Bronchial epithelial cell (primary cell): ENCODE data around the gene ZNF606. TPM values are rescaled to one million over a fixed set of nuclear protein-coding genes. Genes with fewer than 3 reads are reported as not detected.
A peak's percentile ranks its signal among the peaks of the same experiment; 100 is the strongest.

Source experiments
- DNase-seq: peaks from one replicate; pipeline ENCODE4 v3.0.0-alpha.2; 2010; ENCODE audit warnings: low read depth
- FAIRE-seq: peaks from 2 replicates; lab custom pipeline; 2011; peaks lifted over from hg19 to GRCh38; lab: Jason Lieb, UNC
- H3K27me3 ChIP-seq: 2 replicates; pipeline ENCODE4 v1.5.1; 2011; ENCODE audit warnings: low read length; ENCODE audit not compliant: control insufficient read depth, insufficient read depth
- H3K36me3 ChIP-seq: 2 replicates; pipeline ENCODE4 v1.5.1; 2011; ENCODE audit warnings: low read length; ENCODE audit not compliant: control insufficient read depth, insufficient read depth
- H3K4me3 ChIP-seq: 2 replicates; pipeline ENCODE4 v1.5.1; 2011; ENCODE audit warnings: mild to moderate bottlenecking, low read depth, low read length, control low read depth
- total RNA-seq: library from RNA; depleted of rRNA; stranded (reverse); fragments of >200 nt; gene quantifications from 2 replicates; pipeline ENCODE4 v1.2.1, GENCODE V29; 2014
- TF ChIP-seq, protein P1 (sequence below): IDR thresholded peaks from 2 replicates; pipeline ENCODE4 v1.5.1; 2011; ENCODE audit warnings: mild to moderate bottlenecking, moderate library complexity, low read length, control low read depth, inconsistent platforms; ENCODE audit not compliant: insufficient read depth, severe bottlenecking

Gene ZNF606
- total RNA-seq, 1 donor from 2014 or later, result 9.2 TPM

DNA sequence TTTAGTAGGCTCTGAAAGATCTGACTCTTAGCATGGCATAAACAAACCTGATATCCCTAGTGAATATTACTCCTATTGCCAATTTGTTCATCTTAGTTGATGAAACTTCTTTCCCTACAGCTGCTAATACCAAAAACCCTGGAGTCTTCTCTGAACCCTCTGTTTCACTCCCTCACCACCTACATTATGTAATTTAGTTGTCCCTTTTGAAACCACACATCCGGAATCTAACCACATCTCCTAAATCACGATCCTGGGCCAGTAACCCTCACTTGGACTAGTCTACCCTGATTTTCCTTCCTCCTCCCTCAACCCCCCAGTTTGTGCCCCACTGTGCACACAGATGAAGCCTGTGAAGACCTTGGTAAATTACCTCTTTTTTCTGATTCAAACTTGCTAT, 56.3 kb downstream of the ZNF606 start:
- peaks cover 18% of the 10 kb centered on the region for H3K36me3 ChIP-seq
- H3K4me3 ChIP-seq, result peak overlapping the region; percentile 86
- DNase-seq (no peak), FAIRE-seq (no peak)
- H3K27me3 ChIP-seq, result no peaks in the 10 kb centered on the region
- TF ChIP-seq, protein P1, sequence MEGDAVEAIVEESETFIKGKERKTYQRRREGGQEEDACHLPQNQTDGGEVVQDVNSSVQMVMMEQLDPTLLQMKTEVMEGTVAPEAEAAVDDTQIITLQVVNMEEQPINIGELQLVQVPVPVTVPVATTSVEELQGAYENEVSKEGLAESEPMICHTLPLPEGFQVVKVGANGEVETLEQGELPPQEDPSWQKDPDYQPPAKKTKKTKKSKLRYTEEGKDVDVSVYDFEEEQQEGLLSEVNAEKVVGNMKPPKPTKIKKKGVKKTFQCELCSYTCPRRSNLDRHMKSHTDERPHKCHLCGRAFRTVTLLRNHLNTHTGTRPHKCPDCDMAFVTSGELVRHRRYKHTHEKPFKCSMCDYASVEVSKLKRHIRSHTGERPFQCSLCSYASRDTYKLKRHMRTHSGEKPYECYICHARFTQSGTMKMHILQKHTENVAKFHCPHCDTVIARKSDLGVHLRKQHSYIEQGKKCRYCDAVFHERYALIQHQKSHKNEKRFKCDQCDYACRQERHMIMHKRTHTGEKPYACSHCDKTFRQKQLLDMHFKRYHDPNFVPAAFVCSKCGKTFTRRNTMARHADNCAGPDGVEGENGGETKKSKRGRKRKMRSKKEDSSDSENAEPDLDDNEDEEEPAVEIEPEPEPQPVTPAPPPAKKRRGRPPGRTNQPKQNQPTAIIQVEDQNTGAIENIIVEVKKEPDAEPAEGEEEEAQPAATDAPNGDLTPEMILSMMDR, result no peak

DNA sequence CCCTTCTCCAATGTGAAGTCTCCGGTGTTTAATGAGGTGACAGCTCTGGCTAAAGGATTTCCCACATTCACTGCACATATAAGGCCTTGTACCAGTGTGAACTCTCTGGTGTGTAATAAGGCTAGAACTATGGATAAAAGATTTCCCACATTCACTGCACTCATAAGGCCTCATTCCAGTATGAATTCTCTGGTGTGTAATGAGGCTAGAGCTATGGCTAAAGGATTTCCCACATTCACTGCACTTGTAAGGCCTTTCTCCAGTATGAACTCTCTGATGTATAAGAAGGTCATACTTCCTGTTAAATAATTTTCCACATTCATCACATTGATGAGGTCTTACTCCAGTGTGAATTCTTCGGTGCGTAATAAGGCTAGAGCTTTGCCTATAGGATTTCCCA, 61.0 kb downstream of the ZNF606 start:
- peaks cover 20% of the 10 kb centered on the region for H3K36me3 ChIP-seq

GRCh38 chr19:57935731-57936130, 66.9 kb downstream of the ZNF606 start:
- FAIRE-seq, result no peak

More for the DNA sequence above, 61.0 kb downstream of the ZNF606 start:
- FAIRE-seq (no peak), DNase-seq (no peak)
- H3K27me3 ChIP-seq, result no peaks in the 10 kb centered on the region
- TF ChIP-seq, protein P1, result no peak
- no peak overlapping the region for H3K4me3 ChIP-seq

GRCh38 chr19:57934820-57935665, 67.6 kb downstream of the ZNF606 start, which contains the start of gene ZNF418:
ZNF418 (minus strand) TSS chr19:57935402; CDS start chr19:57933822, 1,580 bp downstream.
- Histone ChIP-seq H3K4me3 (peak within 1 kb of the TSS; percentile 75), H3K27me3 (no peaks in the 10 kb centered on the region), H3K36me3 (peaks cover 3% of the 10 kb centered on the region)
- FAIRE-seq, result peak; percentile 52
- TF ChIP-seq, protein P1, result no peak
- DNase-seq, result peak; percentile 86

More at GRCh38 chr19:57935731-57936130, 66.9 kb downstream of the ZNF606 start:
- Histone ChIP-seq H3K36me3 (peaks cover 1% of the 10 kb centered on the region), H3K27me3 (no peaks in the 10 kb centered on the region), H3K4me3 (no peak overlapping the region)
- no peak for DNase-seq
- TF ChIP-seq, protein P1, result no peak

GRCh38 chr19:57927587-57927986, 75.0 kb downstream of the ZNF606 start:
- H3K36me3 ChIP-seq, result peaks cover 12% of the 10 kb centered on the region
- TF ChIP-seq, protein P1, result no peak
- FAIRE-seq, result no peak

More at GRCh38 chr19:57927587-57927986, 75.0 kb downstream of the ZNF606 start:
- Histone ChIP-seq H3K27me3 (no peaks in the 10 kb centered on the region), H3K4me3 (no peak overlapping the region)
- DNase-seq, result no peak

Other genes with a start within 250 kb of the ZNF606 start
- 11.6 and 16.1 TPM in 2 replicates for gene ZNF586, start 233.1 kb downstream of the ZNF606 start, total RNA-seq
- gene ZNF552, start 187.9 kb downstream of the ZNF606 start, total RNA-seq, result 7.0 and 8.2 TPM in 2 replicates
- gene ZNF587B, start 172.5 kb downstream of the ZNF606 start, total RNA-seq, result 19.8 and 36.1 TPM in 2 replicates
- gene ZNF587, start 153.0 kb downstream of the ZNF606 start, total RNA-seq, result 11.8 and 19.5 TPM in 2 replicates
- gene ZNF814, start 113.8 kb downstream of the ZNF606 start, total RNA-seq, result 6.4 and 6.8 TPM in 2 replicates
- 14.2 and 15.5 TPM in 2 replicates for gene ZNF417, start 86.2 kb downstream of the ZNF606 start, total RNA-seq
- gene ZNF418, start 67.4 kb downstream of the ZNF606 start, total RNA-seq, result 5.5 and 6.1 TPM in 2 replicates
- 8.3 and 8.4 TPM in 2 replicates for gene ZNF256, start 55.1 kb downstream of the ZNF606 start, total RNA-seq
- 0.26 and 0.38 TPM in 2 replicates for gene C19orf18, start 28.3 kb downstream of the ZNF606 start, total RNA-seq
- under 0.01 TPM in 1 of 2 replicates, not detected in the other for gene ZSCAN1, start 31.2 kb upstream of the ZNF606 start, total RNA-seq
- gene ZNF135, start 56.5 kb upstream of the ZNF606 start, total RNA-seq, result 1.6 and 3.7 TPM in 2 replicates
- 16.6 and 40.8 TPM in 2 replicates for gene ZSCAN18, start 95.4 kb upstream of the ZNF606 start, total RNA-seq
- gene ZNF329, start 148.0 kb upstream of the ZNF606 start, total RNA-seq, result 14.1 and 14.5 TPM in 2 replicates
- gene ZNF274, start 180.2 kb upstream of the ZNF606 start, total RNA-seq, result 28.2 and 36.5 TPM in 2 replicates
- 55.8 and 65.8 TPM in 2 replicates for gene ZNF544, start 226.1 kb upstream of the ZNF606 start, total RNA-seq